HCT116 (cell line): ENCODE results near the gene MUC22. TPM values are rescaled to one million over a fixed set of nuclear protein-coding genes. Genes with fewer than 3 reads are reported as not detected.

Experiments
- ATAC-seq: fragments of 200-7000 bp; cut with Tn5 transposase; 2 replicates; pipeline ENCODE4 v1.9.1; 2020; ENCODE audit warnings: mild to moderate bottlenecking, moderate library complexity
- BruUV-seq: library from RNA; stranded (reverse); fragments of 400-500 nt; replicated peaks from 2 replicates; lab custom pipeline; 2021; lab: Mats Ljungman, UMichigan
- CTCF ChIA-PET: fragments of 300-600 bp; sonication (Branson Sonifier 250); formaldehyde crosslinking; loops from one replicate; lab custom pipeline; 2021; ENCODE audit warnings: antibody characterized with exemption; lab: Charles Lee
- POLR2A ChIA-PET: fragments of 300-600, 350-600 bp; sonication (Branson Sonifier 250); formaldehyde crosslinking; loops from one replicate; lab custom pipeline; 2021; ENCODE audit warnings: antibody characterized with exemption; lab: Charles Lee
- RAD21 ChIA-PET, 2 experiments: fragments of 300-600 bp; sonication (Branson Sonifier 250); formaldehyde crosslinking; loops; one replicate each; lab custom pipeline; 2023; ENCODE audit warnings: low total read pairs in 2 of 2; ENCODE audit not compliant: uncharacterized antibody in 2 of 2, unreplicated experiment in 2 of 2, low non-redundant PET in 1 of 2; lab: Charles Lee
- DNase-seq: peaks from one replicate; pipeline ENCODE4 v3.0.0-alpha.2; 2010; ENCODE audit warnings: low read depth, low spot score
- H2AFZ ChIP-seq: fragments of 200-600 bp; shearing (Covaris generic), sonication (generic); 2 replicates; pipeline ENCODE4 v1.6.1; 2017; ENCODE audit warnings: low read depth, mixed run types, mixed read lengths, antibody characterized with exemption, low read length; ENCODE audit not compliant: poor library complexity, severe bottlenecking
- H3K27ac ChIP-seq: 2 replicates; pipeline ENCODE4 v1.5.1; 2012; ENCODE audit warnings: low read depth, low read length
- H3K27me3 ChIP-seq: fragments of 200-600 bp; sonication (generic); 2 replicates; pipeline ENCODE4 v1.6.1; 2016; ENCODE audit warnings: mixed run types, low read length, mixed read lengths; ENCODE audit not compliant: insufficient read depth
- H3K36me3 ChIP-seq, 2 experiments: fragments of 200-500 bp in 1 of 2; fragments of 200-600 bp in 1 of 2; sonication (Bioruptor generic) in 1 of 2; sonication (generic) in 1 of 2; 2 replicates each; pipeline versions ENCODE4 v1.5.1 to v1.6.1; 2014 to 2016; ENCODE audit warnings: low read length in 2 of 2, inconsistent platforms in 1 of 2, mixed read lengths in 1 of 2, mixed run types in 1 of 2; ENCODE audit not compliant: insufficient read depth in 2 of 2, control insufficient read depth in 1 of 2
- H3K4me1 ChIP-seq, 2 experiments: fragments of 200-600 bp in 1 of 2; sonication (generic) in 1 of 2; 2 replicates each; pipeline versions ENCODE4 v1.5.1 to v1.6.1; 2012 to 2017; ENCODE audit warnings: low read length in 2 of 2, inconsistent platforms in 1 of 2, mild to moderate bottlenecking in 1 of 2, mixed read lengths in 1 of 2, mixed run types in 1 of 2, moderate library complexity in 1 of 2; ENCODE audit not compliant: insufficient read depth in 2 of 2, control insufficient read depth in 1 of 2
- H3K4me2 ChIP-seq: fragments of 200-600 bp; sonication (generic); 2 replicates; pipeline ENCODE4 v1.6.1; 2017; ENCODE audit warnings: mixed run types, low read length, mixed read lengths
- H3K4me3 ChIP-seq, 2 experiments: fragments of 200-600 bp in 1 of 2; sonication (generic) in 1 of 2; replicated peaks in 1 of 2; 2 replicates each; pipeline ENCODE4 v1.5.1; 2011 to 2016; ENCODE audit warnings: low read length in 2 of 2, control low read depth in 1 of 2, low read depth in 1 of 2, mild to moderate bottlenecking in 1 of 2, mixed read lengths in 1 of 2, mixed run types in 1 of 2
- H3K79me2 ChIP-seq: fragments of 200-600 bp; sonication (generic); 2 replicates; pipeline ENCODE4 v1.6.1; 2017; ENCODE audit warnings: mild to moderate bottlenecking, mixed run types, low read length, moderate library complexity, mixed read lengths; ENCODE audit not compliant: insufficient read depth
- H3K9ac ChIP-seq: fragments of 200-600 bp; sonication (generic); 2 replicates; pipeline ENCODE4 v1.6.1; 2016; ENCODE audit warnings: low read length, mixed read lengths
- H3K9me2 ChIP-seq: fragments of 200-600 bp; sonication (generic), shearing (Covaris generic); 2 replicates; pipeline ENCODE4 v1.6.1; 2017; ENCODE audit warnings: mixed run types, mild to moderate bottlenecking, moderate library complexity; ENCODE audit not compliant: insufficient read depth
- H3K9me3 ChIP-seq, 2 experiments: fragments of 200-500 bp in 1 of 2; fragments of 200-600 bp in 1 of 2; sonication (Bioruptor generic) in 1 of 2; sonication (generic) in 1 of 2; 2 replicates each; pipeline ENCODE4 v1.6.1; 2014 to 2017; ENCODE audit warnings: low read length in 2 of 2, mixed read lengths in 2 of 2, inconsistent platforms in 1 of 2, low read depth in 1 of 2, mild to moderate bottlenecking in 1 of 2, mixed run types in 1 of 2, moderate library complexity in 1 of 2; ENCODE audit not compliant: control insufficient read depth in 1 of 2, insufficient read depth in 1 of 2
- H4K20me1 ChIP-seq: fragments of 200-600 bp; sonication (generic), shearing (Covaris generic); 2 replicates; pipeline ENCODE4 v1.6.1; 2017; ENCODE audit warnings: mixed run types, mild to moderate bottlenecking, moderate library complexity; ENCODE audit not compliant: insufficient read depth
- ATF3 ChIP-seq: IDR thresholded peaks from 2 replicates; pipeline ENCODE4 v1.6.1; 2012
- CBX3 ChIP-seq: IDR thresholded peaks from 2 replicates; pipeline ENCODE4 v1.6.1; 2012; ENCODE audit warnings: low read depth
- CEBPB ChIP-seq: IDR thresholded peaks from 2 replicates; pipeline ENCODE4 v1.6.1; 2012; ENCODE audit warnings: low read depth
- EGR1 ChIP-seq: IDR thresholded peaks from 2 replicates; pipeline ENCODE4 v1.6.1; 2012; ENCODE audit warnings: low read depth
- ELF1 ChIP-seq: IDR thresholded peaks from 2 replicates; pipeline ENCODE4 v1.6.1; 2012; ENCODE audit warnings: low read depth, borderline replicate concordance
- EZH2phosphoT487 ChIP-seq: fragments of 200-600 bp; IDR thresholded peaks from 2 replicates; pipeline ENCODE4 v1.6.1; 2018; ENCODE audit warnings: antibody characterized with exemption, borderline replicate concordance
- JUND ChIP-seq: IDR thresholded peaks from 2 replicates; pipeline ENCODE4 v1.6.1; 2012
- MAX ChIP-seq: IDR thresholded peaks from 2 replicates; pipeline ENCODE4 v1.6.1; 2012
- POLR2A ChIP-seq: IDR thresholded peaks from 2 replicates; pipeline ENCODE4 v1.7.0; 2011; ENCODE audit warnings: borderline replicate concordance; ENCODE audit not compliant: insufficient read depth, insufficient read length; ENCODE audit errors: extremely low read depth
- POLR2AphosphoS5 ChIP-seq: IDR thresholded peaks from 2 replicates; pipeline ENCODE4 v1.6.1; 2011; ENCODE audit warnings: mild to moderate bottlenecking, low read depth, low read length, moderate library complexity
- RAD21 ChIP-seq: IDR thresholded peaks from 2 replicates; pipeline ENCODE4 v1.6.1; 2012; ENCODE audit warnings: low read depth, mild to moderate bottlenecking
- REST ChIP-seq: IDR thresholded peaks from 2 replicates; pipeline ENCODE4 v1.6.1; 2012; ENCODE audit warnings: low read depth
- SIN3A ChIP-seq: IDR thresholded peaks from 2 replicates; pipeline ENCODE4 v1.6.1; 2012; ENCODE audit warnings: low read depth
- SP1 ChIP-seq: IDR thresholded peaks from 2 replicates; pipeline ENCODE4 v1.6.1; 2012; ENCODE audit warnings: low read depth
- SRF ChIP-seq: IDR thresholded peaks from 2 replicates; pipeline ENCODE4 v1.6.1; 2012; ENCODE audit warnings: low read depth
- TCF7L2 ChIP-seq: IDR thresholded peaks from 2 replicates; pipeline ENCODE4 v1.7.0; 2011; ENCODE audit warnings: borderline replicate concordance, inconsistent platforms; ENCODE audit not compliant: insufficient read depth, insufficient read length; ENCODE audit errors: extremely low read depth
- YY1 ChIP-seq: IDR thresholded peaks from 2 replicates; pipeline ENCODE4 v1.6.1; 2011; ENCODE audit warnings: low read length, low read depth, moderate library complexity, mild to moderate bottlenecking; ENCODE audit not compliant: insufficient replicate concordance; ENCODE audit errors: extremely low read depth
- ZBTB33 ChIP-seq: IDR thresholded peaks from 2 replicates; pipeline ENCODE4 v1.6.1; 2011; ENCODE audit warnings: mild to moderate bottlenecking, low read length, moderate library complexity; ENCODE audit not compliant: insufficient replicate concordance; ENCODE audit errors: extremely low read depth
- ZFX ChIP-seq: fragments of 450-650 bp; IDR thresholded peaks from 2 replicates; pipeline ENCODE4 v1.6.1; 2017
- ZNF274 ChIP-seq: fragments of 200-500 bp; sonication (Bioruptor generic); IDR thresholded peaks from 2 replicates; pipeline ENCODE4 v1.6.1; 2014; ENCODE audit warnings: mild to moderate bottlenecking, low read depth, low read length, inconsistent platforms
- intact Hi-C: fragments of 100-400 bp; cut with micrococcal nuclease; formaldehyde crosslinking; loops from 2 replicates; pipeline ENCODE4 v1.10.0; 2022
- total RNA-seq: library from RNA; stranded (reverse); gene quantifications from one replicate; pipeline ENCODE4 v1.2.1, GENCODE V29; 2021; ENCODE audit not compliant: unreplicated experiment

The MUC22 gene
- total RNA-seq, 1 experiment from 2014 or later, result not detected

- no peak for TF ChIP-seq RAD21
- TF ChIP-seq EZH2phosphoT487, result no peak
- no peak for TF ChIP-seq SP1
- no peak for TF ChIP-seq YY1
- TF ChIP-seq POLR2AphosphoS5, result no peak
- no peak for TF ChIP-seq ZNF274
- no peak for TF ChIP-seq TCF7L2
- no peak for TF ChIP-seq POLR2A
- TF ChIP-seq JUND, result no peak
- no peak for TF ChIP-seq ZBTB33
- no peak for TF ChIP-seq SIN3A
- TF ChIP-seq REST, result no peak
- TF ChIP-seq CEBPB, result no peak
- no peak for TF ChIP-seq ZFX
- TF ChIP-seq ATF3, result no peak
- TF ChIP-seq ELF1, result no peak
- TF ChIP-seq MAX, result no peak
- TF ChIP-seq SRF, result no peak
- TF ChIP-seq EGR1, result no peak
- no peak for TF ChIP-seq CBX3
- ChIA-PET POLR2A (no interaction called here), RAD21 (interaction anchor here (0.6 kb wide), 2 partner anchors 33 to 252 kb away, joined by 3 to 4 read pairs; partner anchors contain the start of gene PSORS1C1 (in 1 of the 2)), CTCF (interaction anchor here (1.1 to 1.8 kb wide), 6 partner anchors 9 to 253 kb away, joined by 3 to 6 read pairs (median 4); partner anchors contain the start of gene VARS2)
- H3K4me2 ChIP-seq, result no peak overlapping the region
- H4K20me1 ChIP-seq, result no peaks in the 10 kb centered on the region
- no peaks in the 10 kb centered on the region for H3K36me3 ChIP-seq
- DNase-seq, result no peak
- no peaks in the 10 kb centered on the region for H3K27me3 ChIP-seq
- no peak overlapping the region for H3K27ac ChIP-seq
- no peak overlapping the region for H3K4me3 ChIP-seq
- H3K9ac ChIP-seq, result no peak overlapping the region
- no peaks in the 10 kb centered on the region for H3K79me2 ChIP-seq
- H3K4me1 ChIP-seq, result peaks cover 9 to 30% of the 10 kb centered on the region in 2 experiments
- BruUV-seq, result no TSS peak
- ATAC-seq, result no peak
- H3K9me2 ChIP-seq, result no peaks in the 10 kb centered on the region
- no peaks in the 10 kb centered on the region for H3K9me3 ChIP-seq
- intact Hi-C loops, result loop anchor here (5.0 to 10.0 kb wide), 2 partner anchors 337 to 600 kb away; partner anchors contain the start of genes FLOT1 and IER3
- no peak overlapping the region for H2AFZ ChIP-seq
Measured at GRCh38 chr6:31081872-31082271, 71.6 kb downstream of the MUC22 start.
